Ovary (tissue), 9 donors: ENCODE measurements around the gene MAPK10. TPM values are rescaled to one million over a fixed set of nuclear protein-coding genes. Genes with fewer than 3 reads are reported as not detected.

Experiments
- DNase-seq, 5 donors: peaks; one replicate each; pipeline ENCODE4 v3.0.0-alpha.2; 2019 to 2020
- H3K27ac ChIP-seq, 2 donors: fragments of 200-600 bp; one replicate each; pipeline versions ENCODE4 v1.5.1 to v1.8.0; 2019 to 2022
- H3K27me3 ChIP-seq: fragments of 200-600 bp; one replicate; pipeline ENCODE4 v1.8.0; 2022
- H3K36me3 ChIP-seq: fragments of 200-600 bp; sonication (generic); one replicate; pipeline ENCODE4 v1.5.1; 2019
- H3K4me1 ChIP-seq: one replicate; pipeline ENCODE4 v1.8.1; 2013; ENCODE audit warnings: mild to moderate bottlenecking, moderate library complexity; ENCODE audit not compliant: insufficient read depth
- H3K4me3 ChIP-seq: fragments of 200-600 bp; sonication (generic); one replicate; pipeline ENCODE4 v1.5.1; 2017
- H3K9me3 ChIP-seq, 2 donors: fragments of 200-600 bp in 1 of 2; sonication (generic) in 1 of 2; one replicate each; pipeline versions ENCODE4 v1.5.1 to v1.8.1; 2013 to 2019; ENCODE audit warnings: mild to moderate bottlenecking in 1 of 2, moderate library complexity in 1 of 2
- CTCF ChIP-seq, 3 donors: fragments of 450-650 bp in 2 of 3; fragments of 200-600 bp in 1 of 3; IDR thresholded peaks; one replicate each; pipeline versions ENCODE4 v1.5.1 to v1.8.0; 2016 to 2022; ENCODE audit warnings: antibody characterized with exemption in 3 of 3, mild to moderate bottlenecking in 1 of 3
- EP300 ChIP-seq: sonication (generic); formaldehyde crosslinking; IDR thresholded peaks from one replicate; pipeline ENCODE4 v1.6.1; 2017; ENCODE audit warnings: antibody characterized with exemption
- POLR2A ChIP-seq: fragments of 450-650 bp; IDR thresholded peaks from one replicate; pipeline ENCODE4 v1.6.1; 2017; ENCODE audit warnings: antibody characterized with exemption, mild to moderate bottlenecking, moderate library complexity
- WGBS, 3 donors: extraction: QIAGEN DNeasy Blood & Tissue Kit in 1 of 3; methylation state at CpG; one replicate each; pipeline versions ENCODE4 v1.1.5 to v1.1.7; 2013 to 2017; 5-methylcytosine and 5-hydroxymethylcytosine counted together
- intact Hi-C, 4 donors: fragments of 100-400 bp; cut with DNase I; formaldehyde crosslinking; loops; one replicate each; pipeline versions ENCODE4 v1.11.0 to v1.15.1; 2022 to 2023
- polyA plus RNA-seq, 2 donors: library from polyadenylated mRNA; stranded (reverse); fragments of 200-250 nt in 1 of 2; fragments of 350-450 nt in 1 of 2; fragmentation: Illumina TruSeq in 1 of 2; extraction: RNeasy Lipid Tissue Mini Kit (QIAGEN cat#74804) in 1 of 2; gene quantifications; one replicate each; pipeline ENCODE4 v1.2.3, GENCODE V29; 2013 to 2014
- total RNA-seq, 7 donors: library from RNA; depleted of rRNA in 2 of 7; stranded (reverse); fragments of >200 nt in 2 of 7; fragmentation: NEBNext Ultra II Directional in 3 of 7; extraction: Animal tissue kit (Norgen Biotek cat#: 25700) in 3 of 7; gene quantifications; one replicate each; pipeline versions ENCODE4 v1.1.0 to v1.2.4, GENCODE V29; 2016 to 2023
- donor health status: DM: no; HTN: no; CAD: no; lungs with moderate emphysema.
- donor health status: DM: no; HTN: no; CAD: no.
- donor health status: Bipolar disorder and iron deficiency.
- donor health status: DM: yes; HTN: yes; CAD: no.
- donor health status: DM: no; HTN: no; CAD: no.
- donor health status: DM: yes; HTN: yes; CAD: no.

The MAPK10 gene
- total and polyA plus RNA-seq, 9 donors = 19.3 to 41.6 (median 32.4) TPM

- DNase-seq = no peak
- H3K4me3 ChIP-seq = no peak overlapping the region
- no peaks in the 10 kb centered on the region for H3K27me3 ChIP-seq
- no peaks in the 10 kb centered on the region for H3K9me3 ChIP-seq
- H3K36me3 ChIP-seq = no peaks in the 10 kb centered on the region
- 43 to 66% (median 53%) methylated on average over 3 of the region's 3 CpGs for WGBS, 3 donors
- H3K4me1 ChIP-seq = no peaks in the 10 kb centered on the region
- intact Hi-C loops = no loop called here
- H3K27ac ChIP-seq = no peak overlapping the region
- TF ChIP-seq EP300 = no peak
- no peak for TF ChIP-seq POLR2A
- no peak for TF ChIP-seq CTCF (IDR thresholded peaks at IDR 0.05)
Observed at GRCh38 chr4:85953651-85954018, 406.2 kb downstream of the MAPK10 start.

- Histone ChIP-seq H3K27ac (no peak overlapping the region), H3K27me3 (no peaks in the 10 kb centered on the region), H3K4me1 (no peaks in the 10 kb centered on the region), H3K4me3 (no peak overlapping the region), H3K36me3 (no peaks in the 10 kb centered on the region), H3K9me3 (no peaks in the 10 kb centered on the region)
- TF ChIP-seq POLR2A (no peak), CTCF (IDR thresholded peaks at IDR 0.05) (no peak), EP300 (no peak)
- DNase-seq = no peak
- WGBS, 3 donors = 14 to 33% (median 21%) methylated on average over 3 of the region's 3 CpGs
- intact Hi-C loops = no loop called here
Observed at GRCh38 chr4:85952972-85953650, 406.7 kb downstream of the MAPK10 start.

GRCh38 chr4:85952528-85952927 lies 407.3 kb downstream of the MAPK10 start:
- intact Hi-C loops = no loop called here
- no peak overlapping the region for H3K4me3 ChIP-seq
- no peak overlapping the region for H3K27ac ChIP-seq
- no peaks in the 10 kb centered on the region for H3K4me1 ChIP-seq
- no peaks in the 10 kb centered on the region for H3K27me3 ChIP-seq
- no peaks in the 10 kb centered on the region for H3K36me3 ChIP-seq
- no peaks in the 10 kb centered on the region for H3K9me3 ChIP-seq
- DNase-seq = no peak
- 34 to 42% (median 35%) methylated on average over 3 of the region's 3 CpGs for WGBS, 3 donors
- TF ChIP-seq POLR2A (no peak), CTCF (IDR thresholded peaks at IDR 0.05) (no peak), EP300 (no peak)

- 48 to 68% (median 55%) methylated on average over 3 of the region's 3 CpGs for WGBS, 3 donors
- TF ChIP-seq POLR2A = no peak
- no peak for TF ChIP-seq CTCF (IDR thresholded peaks at IDR 0.05)
- TF ChIP-seq EP300 = no peak
Observed at GRCh38 chr4:85951099-85951498, 408.8 kb downstream of the MAPK10 start.

More at GRCh38 chr4:85951099-85951498, 408.8 kb downstream of the MAPK10 start:
- Histone ChIP-seq H3K36me3 (no peaks in the 10 kb centered on the region), H3K9me3 (no peaks in the 10 kb centered on the region), H3K27ac (no peak overlapping the region), H3K4me3 (no peak overlapping the region), H3K4me1 (no peaks in the 10 kb centered on the region), H3K27me3 (no peaks in the 10 kb centered on the region)
- intact Hi-C loops = no loop called here
- no peak for DNase-seq
